Measurements from ENCODE around the gene AK8.

GRCh38 chr9:132731230-132731629 lies 146.9 kb downstream of the AK8 start:
- TF ChIP-seq POLR2A (IDR thresholded peaks at IDR 0.05) = no peak
- no peak for TF ChIP-seq POLR2AphosphoS5 (IDR thresholded peaks at IDR 0.05)
- TF ChIP-seq EP300 (IDR thresholded peaks at IDR 0.05) = no peak

Measured in stomach (tissue), 4 donors.